Measurements from ENCODE around the gene HBG2.

HBG2 gene

DNA sequence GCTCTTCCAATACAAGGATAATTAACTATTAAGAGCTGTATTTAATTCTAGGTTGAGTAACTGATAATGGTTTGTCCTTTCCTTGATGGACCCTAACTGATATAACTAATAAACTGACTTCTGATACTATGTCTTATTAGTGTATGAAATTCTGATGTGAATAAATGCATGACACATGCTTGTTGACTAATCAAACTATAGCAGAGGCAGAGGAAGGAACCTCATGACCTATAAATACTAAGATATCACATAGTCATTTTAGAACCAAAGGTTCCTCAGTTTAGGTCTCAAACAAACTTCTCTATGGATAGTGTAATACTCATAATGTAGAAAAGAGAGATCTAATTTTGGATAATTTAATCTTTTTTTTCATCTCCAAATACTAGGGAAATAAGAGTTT, 15.5 kb downstream of the HBG2 start:
- TF ChIP-seq, protein P1, sequence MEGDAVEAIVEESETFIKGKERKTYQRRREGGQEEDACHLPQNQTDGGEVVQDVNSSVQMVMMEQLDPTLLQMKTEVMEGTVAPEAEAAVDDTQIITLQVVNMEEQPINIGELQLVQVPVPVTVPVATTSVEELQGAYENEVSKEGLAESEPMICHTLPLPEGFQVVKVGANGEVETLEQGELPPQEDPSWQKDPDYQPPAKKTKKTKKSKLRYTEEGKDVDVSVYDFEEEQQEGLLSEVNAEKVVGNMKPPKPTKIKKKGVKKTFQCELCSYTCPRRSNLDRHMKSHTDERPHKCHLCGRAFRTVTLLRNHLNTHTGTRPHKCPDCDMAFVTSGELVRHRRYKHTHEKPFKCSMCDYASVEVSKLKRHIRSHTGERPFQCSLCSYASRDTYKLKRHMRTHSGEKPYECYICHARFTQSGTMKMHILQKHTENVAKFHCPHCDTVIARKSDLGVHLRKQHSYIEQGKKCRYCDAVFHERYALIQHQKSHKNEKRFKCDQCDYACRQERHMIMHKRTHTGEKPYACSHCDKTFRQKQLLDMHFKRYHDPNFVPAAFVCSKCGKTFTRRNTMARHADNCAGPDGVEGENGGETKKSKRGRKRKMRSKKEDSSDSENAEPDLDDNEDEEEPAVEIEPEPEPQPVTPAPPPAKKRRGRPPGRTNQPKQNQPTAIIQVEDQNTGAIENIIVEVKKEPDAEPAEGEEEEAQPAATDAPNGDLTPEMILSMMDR (conservative IDR thresholded peaks at IDR 0.05), result no peak
- H3K27ac ChIP-seq, result no peak overlapping the region

DNA sequence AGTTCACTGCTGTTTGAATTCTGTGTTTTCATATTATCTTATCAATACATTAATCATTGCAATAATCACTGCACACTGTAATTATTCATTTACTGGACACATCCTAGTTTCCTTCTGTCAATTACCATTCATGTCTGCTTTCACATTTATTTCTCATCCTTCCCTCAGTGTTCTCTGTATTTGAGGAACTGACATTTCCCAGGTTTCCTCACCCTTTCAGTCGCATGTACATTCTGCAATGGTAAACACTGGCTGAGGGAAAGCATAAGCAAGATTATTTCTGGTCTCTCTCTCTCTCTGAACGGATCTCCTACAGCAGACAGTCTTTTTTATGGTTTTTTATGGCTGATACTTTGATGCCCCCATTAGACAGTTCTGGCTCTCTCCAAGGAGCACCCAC, 16.1 kb downstream of the HBG2 start:
- no peak overlapping the region for H3K27ac ChIP-seq
- TF ChIP-seq, protein P1 (conservative IDR thresholded peaks at IDR 0.05), result no peak

DNA sequence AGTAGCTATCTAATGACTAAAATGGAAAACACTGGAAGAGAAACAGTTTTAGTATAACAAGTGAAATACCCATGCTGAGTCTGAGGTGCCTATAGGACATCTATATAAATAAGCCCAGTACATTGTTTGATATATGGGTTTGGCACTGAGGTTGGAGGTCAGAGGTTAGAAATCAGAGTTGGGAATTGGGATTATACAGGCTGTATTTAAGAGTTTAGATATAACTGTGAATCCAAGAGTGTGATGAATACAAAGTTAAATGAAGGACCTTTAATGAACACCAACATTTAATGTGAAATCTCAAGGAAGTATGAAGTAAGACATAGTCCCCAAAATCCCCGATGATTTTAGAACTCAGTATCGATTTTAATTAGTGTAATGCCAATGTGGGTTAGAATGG, 17.2 kb downstream of the HBG2 start:
- no peak overlapping the region for H3K27ac ChIP-seq
- TF ChIP-seq, protein P1 (conservative IDR thresholded peaks at IDR 0.05), result no peak

DNA sequence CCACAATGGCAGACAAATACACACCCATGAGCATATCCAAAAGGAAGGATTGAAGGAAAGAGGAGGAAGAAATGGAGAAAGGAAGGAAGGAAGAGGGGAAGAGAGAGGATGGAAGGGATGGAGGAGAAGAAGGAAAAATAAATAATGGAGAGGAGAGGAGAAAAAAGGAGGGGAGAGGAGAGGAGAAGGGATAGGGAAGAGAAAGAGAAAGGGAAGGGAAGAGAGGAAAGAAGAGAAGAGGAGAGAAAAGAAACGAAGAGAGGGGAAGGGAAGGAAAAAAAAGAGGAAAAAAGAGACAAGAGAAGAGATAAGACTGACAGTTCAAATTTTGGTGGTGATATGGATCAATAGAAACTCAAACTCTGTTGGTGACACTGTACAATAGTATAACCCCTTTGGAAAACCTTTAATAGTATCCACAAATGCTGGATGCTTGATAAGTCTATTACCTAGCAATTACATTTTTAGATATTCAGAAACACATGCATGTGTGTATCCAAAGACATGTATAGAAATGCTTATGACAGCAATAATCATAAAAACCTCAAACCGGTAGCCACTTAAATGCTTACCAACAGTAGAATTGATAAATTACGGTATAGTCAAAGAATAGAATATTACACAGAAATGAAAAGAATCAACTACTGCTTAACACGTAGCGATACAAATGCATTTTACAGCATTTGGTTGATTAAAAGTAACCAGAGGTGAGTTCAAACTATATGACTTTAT, 19.1 kb downstream of the HBG2 start:
- TF ChIP-seq, protein P1 (conservative IDR thresholded peaks at IDR 0.05), result no peak
- no peak overlapping the region for H3K27ac ChIP-seq

DNA sequence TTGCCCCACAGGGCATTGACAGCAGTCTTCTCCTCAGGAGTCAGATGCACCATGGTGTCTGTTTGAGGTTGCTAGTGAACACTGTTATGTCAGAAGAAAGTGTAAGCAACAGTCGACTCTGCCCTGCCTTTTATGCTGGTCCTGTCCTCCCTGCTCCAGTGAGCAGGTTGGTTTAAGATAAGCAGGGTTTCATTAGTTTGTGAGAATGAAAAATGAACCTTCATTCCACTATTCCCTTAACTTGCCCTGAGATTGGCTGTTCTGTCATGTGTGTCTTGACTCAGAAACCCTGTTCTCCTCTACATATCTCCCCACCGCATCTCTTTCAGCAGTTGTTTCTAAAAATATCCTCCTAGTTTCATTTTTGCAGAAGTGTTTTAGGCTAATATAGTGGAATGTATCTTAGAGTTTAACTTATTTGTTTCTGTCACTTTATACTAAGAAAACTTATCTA, 20.2 kb downstream of the HBG2 start, which contains the start of gene HBD:
HBD (minus strand) TSS at position 103 of the 454 bp plus-strand sequence; CDS start at position 53, 50 bp downstream.
- H3K27ac ChIP-seq, result no peak within 1 kb of the TSS
- TF ChIP-seq, protein P1 (conservative IDR thresholded peaks at IDR 0.05), result no peak

DNA sequence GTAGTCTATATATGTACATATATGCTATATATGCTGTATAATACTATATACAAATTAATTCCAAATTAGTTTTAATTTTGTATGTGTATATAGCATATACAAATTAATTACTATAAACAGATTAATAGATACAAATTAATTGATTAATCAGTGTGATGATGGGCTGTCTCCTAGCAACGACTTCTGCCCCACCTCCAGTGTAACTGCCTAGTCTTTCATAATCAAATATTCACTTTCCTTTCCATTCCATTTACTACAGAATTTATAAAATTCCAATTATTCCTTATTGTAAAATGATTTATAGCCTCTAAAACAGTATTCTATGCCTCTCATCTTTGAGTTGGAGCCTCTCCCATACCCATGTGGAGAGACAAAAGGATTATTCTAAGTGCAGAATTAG, 21.3 kb downstream of the HBG2 start:
- TF ChIP-seq, protein P1 (conservative IDR thresholded peaks at IDR 0.05), result no peak

DNA sequence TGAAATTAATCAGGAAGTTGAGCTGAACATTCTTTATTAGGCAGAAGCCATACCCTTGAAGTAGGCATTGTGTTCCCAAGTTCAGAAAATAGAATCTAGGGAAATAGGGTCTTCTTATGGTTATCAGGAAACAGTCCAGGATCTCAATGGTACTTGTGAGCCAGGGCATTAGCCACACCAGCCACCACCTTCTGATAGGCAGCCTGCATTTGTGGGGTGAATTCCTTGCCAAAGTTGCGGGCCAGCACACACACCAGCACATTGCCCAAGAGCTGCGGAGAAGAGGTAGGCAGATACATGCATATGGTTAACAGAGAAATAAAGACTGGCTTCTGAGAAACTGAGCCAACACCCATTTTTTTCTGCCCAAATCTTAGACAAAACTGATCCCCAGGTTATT, 21.8 kb downstream of the HBG2 start:
- H3K27ac ChIP-seq, result no peak overlapping the region
- TF ChIP-seq, protein P1 (conservative IDR thresholded peaks at IDR 0.05), result no peak

More for the DNA sequence above, 21.3 kb downstream of the HBG2 start:
- H3K27ac ChIP-seq, result no peak overlapping the region
